GM21447 (cell line): ENCODE data around the gene SERPINH1.

Experiments
- ATAC-seq: cut with Tn5 transposase; IDR thresholded peaks from one replicate; pipeline ENCODE4 v1.9.1; 2021; ENCODE audit not compliant: unreplicated experiment

Gene SERPINH1

GRCh38 chr11:75594211-75594610 lies 32.2 kb downstream of the SERPINH1 start:
- ATAC-seq = no peak

- ATAC-seq = no peak
Observed at GRCh38 chr11:75595429-75595828, 33.4 kb downstream of the SERPINH1 start.

GRCh38 chr11:75596914-75597313 lies 34.9 kb downstream of the SERPINH1 start:
- no peak for ATAC-seq

- ATAC-seq = no peak
Observed at GRCh38 chr11:75597636-75598035, 35.6 kb downstream of the SERPINH1 start.

- no peak for ATAC-seq
Observed at GRCh38 chr11:75598264-75598663, 36.2 kb downstream of the SERPINH1 start.

GRCh38 chr11:75598900-75599299 lies 36.8 kb downstream of the SERPINH1 start:
- no peak for ATAC-seq

GRCh38 chr11:75600356-75600755 lies 38.3 kb downstream of the SERPINH1 start:
- no peak for ATAC-seq

- ATAC-seq = no peak
Observed at GRCh38 chr11:75601494-75601893, 39.4 kb downstream of the SERPINH1 start.

- no peak for ATAC-seq
Observed at GRCh38 chr11:75602951-75603350, 40.9 kb downstream of the SERPINH1 start.

GRCh38 chr11:75603791-75604736 lies 42.0 kb downstream of the SERPINH1 start:
- no peak for ATAC-seq

GRCh38 chr11:75606099-75606498 lies 44.0 kb downstream of the SERPINH1 start:
- no peak for ATAC-seq

- ATAC-seq = no peak
Observed at GRCh38 chr11:75611823-75612222, 49.8 kb downstream of the SERPINH1 start.

GRCh38 chr11:75615751-75616150 lies 53.7 kb downstream of the SERPINH1 start:
- no peak for ATAC-seq

GRCh38 chr11:75616281-75616680 lies 54.2 kb downstream of the SERPINH1 start:
- ATAC-seq = no peak
